Gastrocnemius medialis (tissue), 4 donors: ENCODE measurements around the gene CCDC187.

Source experiments
- CTCF ChIP-seq, 5 experiments: fragments of 450-650 bp in 3 of 5; fragments of 200-600 bp in 2 of 5; sonication (generic) in 2 of 5; IDR thresholded peaks in 4 of 5; conservative IDR thresholded peaks in 1 of 5; 1 replicate in 4 of 5; 2 replicates in 1 of 5; pipeline ENCODE4 v1.5.1; 2016 to 2019; ENCODE audit warnings: antibody characterized with exemption in 5 of 5, mild to moderate bottlenecking in 3 of 5, moderate library complexity in 3 of 5
- POLR2A ChIP-seq, 2 donors: fragments of 450-650 bp; IDR thresholded peaks; one replicate each; pipeline ENCODE4 v1.6.1; 2017; ENCODE audit warnings: antibody characterized with exemption in 2 of 2, mild to moderate bottlenecking in 2 of 2, moderate library complexity in 2 of 2

GRCh38 chr9:136318111-136318775, 14.3 kb upstream of the CCDC187 start:
- no peak for TF ChIP-seq POLR2A (IDR thresholded peaks at IDR 0.05)
- no peak for TF ChIP-seq CTCF (IDR thresholded peaks at IDR 0.05 in 4 of 5, conservative IDR thresholded peaks at IDR 0.05 in 1 of 5)
